ENCODE results near the gene C6orf163.

The C6orf163 gene

DNA sequence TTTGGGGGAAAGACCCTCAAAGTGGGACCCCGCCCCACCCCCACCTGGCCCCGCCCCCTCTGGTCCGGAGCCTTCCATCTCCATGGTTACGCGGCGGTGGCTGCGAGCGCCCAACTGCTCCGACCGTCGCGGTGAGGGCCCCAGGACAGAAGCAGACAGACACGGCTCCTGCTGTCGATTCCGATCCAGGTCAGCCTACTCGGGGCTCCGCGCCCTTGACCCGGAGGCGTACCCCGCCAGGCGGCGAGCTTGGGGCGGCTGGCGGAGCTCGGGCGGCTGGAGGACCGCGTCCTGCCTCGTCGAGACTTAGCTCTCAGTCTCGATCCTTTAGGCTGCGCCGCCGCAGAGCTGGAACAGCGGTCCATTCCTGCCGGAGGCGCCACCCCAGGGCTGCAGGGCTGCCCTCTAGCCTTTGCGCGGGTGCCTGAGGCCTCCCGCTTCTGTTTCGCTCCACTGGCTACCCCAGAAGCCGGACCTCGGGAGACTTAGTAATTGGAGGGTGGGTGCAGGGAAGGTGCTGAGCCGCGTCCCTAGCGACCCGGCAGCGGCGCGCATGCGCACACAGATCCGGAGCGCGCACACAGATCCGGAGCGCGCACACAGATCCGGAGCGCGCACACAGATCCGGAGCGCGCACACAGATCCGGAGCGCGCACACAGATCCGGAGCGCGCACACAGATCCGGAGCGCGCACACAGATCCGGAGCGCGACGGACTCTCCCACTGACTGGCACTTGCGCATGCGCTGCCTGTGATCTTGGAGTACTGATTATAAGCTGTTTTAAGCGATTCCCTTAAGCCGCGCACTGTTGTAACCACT, 63.5 kb downstream of the C6orf163 start, which contains the start of gene CFAP206:
CFAP206 (plus strand) TSS at position 72 of the 820 bp plus-strand sequence. CDS start 1,868 bp downstream, outside the sequence.
- TF ChIP-seq, protein P1, sequence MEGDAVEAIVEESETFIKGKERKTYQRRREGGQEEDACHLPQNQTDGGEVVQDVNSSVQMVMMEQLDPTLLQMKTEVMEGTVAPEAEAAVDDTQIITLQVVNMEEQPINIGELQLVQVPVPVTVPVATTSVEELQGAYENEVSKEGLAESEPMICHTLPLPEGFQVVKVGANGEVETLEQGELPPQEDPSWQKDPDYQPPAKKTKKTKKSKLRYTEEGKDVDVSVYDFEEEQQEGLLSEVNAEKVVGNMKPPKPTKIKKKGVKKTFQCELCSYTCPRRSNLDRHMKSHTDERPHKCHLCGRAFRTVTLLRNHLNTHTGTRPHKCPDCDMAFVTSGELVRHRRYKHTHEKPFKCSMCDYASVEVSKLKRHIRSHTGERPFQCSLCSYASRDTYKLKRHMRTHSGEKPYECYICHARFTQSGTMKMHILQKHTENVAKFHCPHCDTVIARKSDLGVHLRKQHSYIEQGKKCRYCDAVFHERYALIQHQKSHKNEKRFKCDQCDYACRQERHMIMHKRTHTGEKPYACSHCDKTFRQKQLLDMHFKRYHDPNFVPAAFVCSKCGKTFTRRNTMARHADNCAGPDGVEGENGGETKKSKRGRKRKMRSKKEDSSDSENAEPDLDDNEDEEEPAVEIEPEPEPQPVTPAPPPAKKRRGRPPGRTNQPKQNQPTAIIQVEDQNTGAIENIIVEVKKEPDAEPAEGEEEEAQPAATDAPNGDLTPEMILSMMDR (conservative IDR thresholded peaks at IDR 0.05; ENCODE audit: low read length) = no peak; the same call in 1 of the 2 replicates
- peak within 1 kb of the TSS; percentile 85 for H3K4me3 ChIP-seq (ENCODE audit: low read length)
- peak; percentile 82 for DNase-seq (ENCODE audit: low read depth)

- no peak for DNase-seq (ENCODE audit: low read depth)
- TF ChIP-seq, protein P1 (conservative IDR thresholded peaks at IDR 0.05; ENCODE audit: low read length) = no peak
- H3K4me3 ChIP-seq (ENCODE audit: low read length) = peak overlapping the region; percentile 85
Measured at GRCh38 chr6:87408721-87409155, 64.1 kb downstream of the C6orf163 start.

All from AG10803 (cell line).